Cardiac septum (tissue), 1 donor: Measurements from ENCODE around the gene DHRS13. TPM values are rescaled to one million over a fixed set of nuclear protein-coding genes. Genes with fewer than 3 reads are reported as not detected.
"Not testable (repeated sequence)": the region's sequence is repeated elsewhere in the genome, so short reads cannot be mapped to it uniquely, and the experiment has no call there.

ENCODE experiments used
- DNase-seq: peaks from one replicate; pipeline ENCODE4 v3.0.0-alpha.2; 2020; ENCODE audit warnings: low spot score
- intact Hi-C: fragments of 100-400 bp; cut with DNase I; formaldehyde crosslinking; loops from one replicate; pipeline ENCODE4 v1.14.0; 2022
- total RNA-seq: library from RNA; stranded (reverse); fragmentation: NEBNext Ultra II Directional; extraction: Animal tissue kit (Norgen Biotek cat#: 25700); gene quantifications from one replicate; pipeline ENCODE4 v1.2.1, GENCODE V29; 2021
- donor health status: DM: no; HTN: no; CAD: no.

DHRS13 gene
- total RNA-seq, 1 donor from 2014 or later: 3.0 TPM

DNA sequence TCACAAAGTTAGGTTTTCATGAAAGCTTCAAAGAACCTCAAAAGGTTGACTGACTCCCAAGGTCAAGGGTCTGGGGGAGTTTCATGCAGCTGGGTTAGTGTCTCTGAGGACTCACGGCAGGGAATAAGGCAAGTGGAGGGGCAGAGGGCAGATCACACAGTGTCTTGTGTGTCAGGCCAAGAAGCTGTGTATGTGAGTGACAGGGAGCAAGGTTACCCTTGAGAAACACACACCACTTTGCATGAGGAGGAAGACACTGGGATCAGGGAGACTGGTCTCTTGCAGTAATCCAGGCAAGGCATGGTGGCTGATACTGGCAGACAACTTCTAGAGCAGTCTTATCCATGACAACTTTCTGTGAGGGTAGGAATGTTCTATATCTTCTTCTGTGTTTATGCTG, 11.7 kb downstream of the DHRS13 start:
- no peak for DNase-seq
- intact Hi-C loops: no loop called here

DNA sequence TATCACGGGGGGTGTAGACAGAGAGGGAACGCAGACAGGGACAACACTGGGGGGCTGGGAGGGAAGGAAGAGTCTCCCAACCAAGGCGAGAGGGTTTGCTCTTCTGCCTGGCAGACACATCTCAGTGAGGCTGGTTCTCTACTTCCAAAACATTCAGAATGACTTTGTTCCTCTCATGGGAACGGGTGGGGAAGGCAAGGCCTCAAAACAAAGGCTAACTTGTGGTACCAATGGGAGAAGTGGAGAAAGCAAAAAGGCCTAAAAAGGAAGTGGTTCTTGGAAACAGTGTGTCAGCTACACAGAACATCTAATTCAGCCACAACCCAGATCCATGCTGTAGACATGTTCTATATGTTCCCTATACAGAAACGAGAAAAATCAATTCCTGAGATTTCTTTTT, 12.9 kb downstream of the DHRS13 start:
- intact Hi-C loops: no loop called here
- DNase-seq: no peak

DNA sequence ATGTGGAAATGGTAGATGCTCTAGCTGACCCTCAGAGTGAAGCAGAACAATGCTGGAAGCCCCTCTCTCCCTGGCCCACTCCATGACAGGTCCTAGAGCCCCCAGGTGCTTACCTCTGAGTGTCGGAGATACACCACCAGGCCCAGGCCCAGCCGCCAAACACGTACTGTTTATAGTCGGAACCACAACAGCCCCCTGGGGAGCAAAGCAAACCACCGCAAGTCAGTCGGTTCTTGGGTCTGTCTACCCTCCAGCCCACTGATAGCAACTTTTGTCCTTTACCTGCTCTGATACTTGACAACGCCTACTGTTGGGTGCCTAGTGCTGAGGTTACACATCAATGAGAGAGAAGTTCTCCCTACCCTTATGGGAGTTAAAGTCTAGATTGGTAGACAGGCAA, 14.0 kb downstream of the DHRS13 start:
- intact Hi-C loops: no loop called here
- no peak for DNase-seq

DNA sequence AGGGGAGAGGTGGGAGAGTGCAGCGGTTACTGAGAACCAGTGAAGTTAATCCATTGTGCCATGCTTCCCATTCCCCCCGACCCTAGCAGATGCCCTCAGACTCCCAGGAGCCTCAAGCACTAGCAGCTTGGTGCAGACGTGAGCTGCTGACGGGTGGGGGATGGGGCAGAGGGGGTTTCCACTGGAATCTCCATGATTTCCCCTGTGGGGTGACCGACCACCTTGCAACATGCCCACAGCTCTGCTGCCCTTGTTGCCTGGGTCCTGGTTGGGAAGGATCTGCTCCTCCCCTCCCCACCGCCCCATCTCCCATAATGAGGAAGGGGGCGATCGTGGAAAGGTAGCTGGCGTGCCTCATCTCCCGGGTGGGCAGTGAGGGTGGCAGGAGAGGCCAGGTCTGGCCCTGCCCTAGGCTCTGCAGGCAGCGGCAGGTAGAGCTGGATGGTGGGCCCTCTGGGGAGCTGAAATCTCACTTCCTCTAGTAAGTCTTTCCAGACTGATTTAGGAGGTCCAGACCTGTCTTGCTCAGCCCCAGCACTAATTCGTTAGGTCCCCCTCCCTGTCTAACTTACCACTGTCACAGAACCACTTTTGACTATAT, 14.9 kb downstream of the DHRS13 start:
- intact Hi-C loops: no loop called here
- DNase-seq: no peak

DNA sequence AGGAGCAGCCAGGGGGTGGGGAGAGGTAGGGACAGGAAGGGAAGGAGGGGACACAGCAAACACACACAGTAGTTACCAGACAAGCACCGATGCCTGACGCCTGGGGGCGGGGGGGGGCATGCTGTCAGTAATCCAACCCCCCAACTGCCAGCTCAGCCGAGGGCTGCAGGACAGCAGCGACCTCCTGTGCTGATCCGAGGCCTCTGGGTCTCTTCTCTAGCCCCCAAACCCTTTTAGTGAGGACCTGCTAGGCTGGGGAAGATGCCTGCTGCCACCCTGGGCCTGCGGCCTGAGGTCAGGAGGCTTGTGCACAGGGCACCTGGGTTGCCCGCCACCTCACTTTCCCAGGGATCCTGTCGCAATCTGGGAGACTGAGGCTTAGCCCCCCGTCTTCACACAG, 16.9 kb downstream of the DHRS13 start:
- intact Hi-C loops: no loop called here
- no peak for DNase-seq

DNA sequence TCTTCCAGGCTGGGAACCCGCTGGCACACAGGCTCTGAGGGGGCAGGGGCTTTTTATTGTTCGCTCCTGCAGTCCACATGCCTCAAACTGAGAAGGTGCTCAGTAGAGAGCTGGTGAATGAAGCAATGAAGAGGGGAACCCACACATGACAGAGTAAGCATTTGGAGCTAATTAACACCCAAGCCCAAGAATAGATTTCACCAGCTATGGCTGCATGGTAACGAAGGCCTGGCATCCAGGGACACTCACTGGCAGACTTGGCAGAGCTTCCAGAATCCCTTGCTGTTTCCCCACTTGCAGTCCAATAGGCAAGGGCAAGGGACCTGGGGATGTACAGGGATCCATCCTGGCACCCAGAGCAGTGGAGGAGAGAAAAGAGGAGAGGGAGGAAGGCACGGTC, 17.5 kb downstream of the DHRS13 start:
- intact Hi-C loops: no loop called here
- no peak for DNase-seq

DNA sequence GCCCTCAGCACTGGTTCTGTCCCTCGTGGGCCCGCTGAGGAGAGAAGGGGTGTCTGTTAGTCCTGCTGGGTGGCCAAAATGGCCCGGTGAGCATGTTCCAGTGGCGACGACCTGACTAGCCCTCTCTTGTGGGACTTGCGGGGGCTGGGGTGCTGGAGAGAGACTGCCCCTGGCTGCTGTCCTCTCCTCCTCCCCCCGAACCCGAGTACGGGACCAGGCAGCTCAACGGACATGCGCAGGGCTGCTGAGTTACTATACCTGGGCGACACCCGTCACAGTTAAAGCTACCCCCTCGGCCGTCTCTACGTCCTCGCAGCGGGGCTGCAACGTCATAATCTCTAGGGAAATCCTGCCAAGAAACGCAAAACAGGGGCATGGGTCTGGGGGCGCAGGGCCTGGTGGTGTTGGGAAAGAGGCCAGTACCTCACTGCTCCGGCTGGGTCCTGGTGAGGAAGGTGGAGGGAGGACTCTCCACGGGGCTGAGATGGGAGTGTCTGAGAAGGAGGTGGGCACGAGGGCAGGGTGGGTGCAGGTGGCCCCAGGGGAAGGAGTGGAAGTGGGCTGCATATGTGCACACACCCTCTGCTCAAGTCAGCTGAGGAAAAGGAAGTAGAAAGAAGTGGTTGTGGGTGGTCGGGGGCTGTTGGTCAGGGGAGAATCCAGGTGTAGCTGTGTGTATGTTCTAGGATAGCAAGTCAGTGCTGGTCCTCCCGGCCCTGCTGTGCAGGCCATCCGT, 18.7 kb downstream of the DHRS13 start:
- intact Hi-C loops: no loop called here
- no peak for DNase-seq

DNA sequence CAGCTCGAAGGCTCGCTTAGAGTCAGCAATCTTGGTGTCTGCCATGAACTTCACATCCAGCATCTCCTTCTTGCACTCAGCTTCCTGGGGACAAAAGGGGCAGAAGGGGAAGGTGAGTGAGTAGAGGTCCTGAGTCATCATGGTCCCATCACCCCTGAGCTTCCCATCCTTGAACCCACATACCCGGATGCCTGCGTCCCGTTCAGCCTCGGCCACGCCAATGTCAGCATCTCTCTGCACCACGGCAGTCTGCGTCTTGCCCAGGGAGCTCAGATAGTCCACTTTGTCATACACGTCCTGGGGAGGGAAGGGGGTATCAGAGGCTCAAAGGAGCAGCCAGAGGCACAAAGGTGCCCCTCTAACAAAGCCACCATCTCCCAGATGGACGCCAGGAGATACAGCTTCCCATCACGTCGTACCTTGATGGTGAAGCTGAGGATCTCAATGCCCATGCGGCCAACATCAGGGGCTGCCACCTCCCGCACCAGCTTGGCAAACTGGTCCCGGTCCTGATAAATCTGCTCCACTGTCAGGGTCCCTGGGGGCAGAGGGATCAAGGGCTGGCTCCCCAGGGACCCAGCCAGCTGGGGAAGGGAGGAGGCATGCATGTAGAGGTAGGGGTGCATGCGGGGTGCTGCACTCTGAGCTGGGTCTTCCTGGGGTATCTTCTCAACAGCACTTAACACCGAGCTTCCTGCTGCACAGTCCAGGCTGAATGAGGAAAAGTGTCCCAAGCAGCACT, 20.6 kb downstream of the DHRS13 start:
- DNase-seq: no peak
- intact Hi-C loops: no loop called here

DNA sequence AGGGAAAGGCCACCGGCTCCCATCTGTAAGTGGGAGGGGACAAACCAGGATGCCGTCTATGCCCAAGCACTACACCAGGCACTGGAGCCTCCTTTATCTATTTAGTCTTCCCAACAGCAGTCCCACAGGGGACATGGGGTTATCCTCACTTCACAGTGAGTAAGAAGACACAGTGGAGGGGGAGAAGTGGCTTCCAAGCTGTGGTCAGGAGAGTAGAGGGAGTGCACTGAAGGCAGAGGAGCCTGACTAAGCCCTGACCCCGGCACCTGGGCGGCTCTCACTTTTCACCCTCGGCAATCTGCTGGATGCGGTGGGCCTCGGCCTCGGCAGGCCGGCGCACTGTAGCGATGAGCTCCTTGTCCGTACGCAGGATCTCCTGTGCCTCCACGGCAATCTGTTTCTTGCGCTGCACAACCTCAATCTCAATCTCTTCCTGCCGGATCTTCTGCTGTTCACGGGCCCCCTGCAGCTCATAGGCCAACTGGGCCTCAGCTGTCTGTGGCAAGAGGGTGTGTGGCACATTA, 21.3 kb downstream of the DHRS13 start:
- intact Hi-C loops: no loop called here

DNA sequence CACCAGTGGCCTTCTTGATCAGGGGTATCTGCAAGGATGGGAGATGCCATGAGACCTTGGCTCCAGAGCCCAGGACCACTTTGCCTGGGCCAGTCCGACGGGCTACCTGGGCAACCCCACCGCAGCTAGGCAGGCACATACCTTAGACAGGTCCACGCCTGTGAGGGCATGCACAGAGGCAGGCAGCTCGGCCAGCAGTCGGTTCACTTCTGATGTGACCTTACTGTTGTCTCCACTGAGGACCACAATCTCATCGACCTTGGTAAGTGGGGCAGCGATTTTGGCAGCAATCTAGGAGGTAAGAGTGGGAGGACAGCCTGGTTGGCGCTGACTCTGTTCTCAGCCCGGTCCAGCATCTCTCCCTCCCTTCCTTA, 22.3 kb downstream of the DHRS13 start:
- no peak for DNase-seq
- intact Hi-C loops: no loop called here

More for the DNA sequence above, 21.3 kb downstream of the DHRS13 start:
- DNase-seq: no peak

DNA sequence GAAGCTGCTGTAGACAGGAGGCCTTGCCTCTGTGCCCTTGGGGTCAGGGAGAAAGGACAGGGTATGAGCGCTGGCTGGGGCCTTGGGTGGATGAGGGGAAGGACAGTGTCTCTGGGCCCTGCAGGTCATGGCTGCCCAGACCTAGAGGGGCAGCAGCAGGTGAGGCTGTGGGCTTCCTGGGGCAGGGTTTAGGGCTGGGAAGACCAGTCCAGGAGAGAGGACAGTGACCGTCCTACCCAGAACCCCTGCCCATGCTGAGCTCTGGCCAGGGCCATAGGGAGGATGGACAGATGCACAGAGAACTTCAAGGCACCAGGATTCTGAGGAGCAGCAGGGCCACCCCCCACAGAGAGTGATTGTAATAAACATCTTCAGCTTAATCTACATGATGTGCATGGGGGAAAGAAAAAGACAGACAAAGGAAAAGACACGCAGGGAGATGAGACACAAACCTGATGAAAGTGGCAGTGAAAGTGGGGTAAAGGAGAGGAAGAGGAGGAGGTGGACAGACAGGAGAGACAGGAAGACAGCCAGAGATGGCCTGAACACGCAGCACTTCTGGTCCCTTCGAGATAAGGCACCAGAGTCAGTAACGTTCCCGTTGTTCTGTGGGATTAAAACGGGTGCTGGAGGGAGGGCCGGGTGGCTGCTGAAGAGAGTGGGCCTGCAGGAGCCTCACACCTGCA, 22.9 kb downstream of the DHRS13 start:
- DNase-seq: no peak
- intact Hi-C loops: no loop called here

DNA sequence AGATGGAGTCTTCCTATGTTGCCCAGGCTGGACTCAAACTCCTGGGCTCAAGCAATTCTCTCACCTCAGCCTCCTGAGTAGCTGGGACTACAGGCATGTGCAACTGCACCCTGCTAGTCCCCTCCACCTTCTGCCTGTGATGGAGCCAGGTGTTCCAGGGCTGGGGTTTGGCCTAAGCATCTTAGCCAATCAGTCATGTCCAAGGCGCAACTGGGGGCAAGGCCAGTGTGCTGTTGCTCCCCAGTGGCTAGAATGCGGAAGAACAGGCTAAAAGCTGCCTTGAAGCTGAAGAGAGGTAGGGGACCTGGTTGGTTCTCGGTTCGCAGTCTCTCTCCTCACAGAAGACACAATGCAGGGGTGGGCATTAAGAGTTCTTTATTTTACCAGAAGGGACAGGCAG, 23.9 kb downstream of the DHRS13 start:
- intact Hi-C loops: no loop called here
- DNase-seq: no peak

DNA sequence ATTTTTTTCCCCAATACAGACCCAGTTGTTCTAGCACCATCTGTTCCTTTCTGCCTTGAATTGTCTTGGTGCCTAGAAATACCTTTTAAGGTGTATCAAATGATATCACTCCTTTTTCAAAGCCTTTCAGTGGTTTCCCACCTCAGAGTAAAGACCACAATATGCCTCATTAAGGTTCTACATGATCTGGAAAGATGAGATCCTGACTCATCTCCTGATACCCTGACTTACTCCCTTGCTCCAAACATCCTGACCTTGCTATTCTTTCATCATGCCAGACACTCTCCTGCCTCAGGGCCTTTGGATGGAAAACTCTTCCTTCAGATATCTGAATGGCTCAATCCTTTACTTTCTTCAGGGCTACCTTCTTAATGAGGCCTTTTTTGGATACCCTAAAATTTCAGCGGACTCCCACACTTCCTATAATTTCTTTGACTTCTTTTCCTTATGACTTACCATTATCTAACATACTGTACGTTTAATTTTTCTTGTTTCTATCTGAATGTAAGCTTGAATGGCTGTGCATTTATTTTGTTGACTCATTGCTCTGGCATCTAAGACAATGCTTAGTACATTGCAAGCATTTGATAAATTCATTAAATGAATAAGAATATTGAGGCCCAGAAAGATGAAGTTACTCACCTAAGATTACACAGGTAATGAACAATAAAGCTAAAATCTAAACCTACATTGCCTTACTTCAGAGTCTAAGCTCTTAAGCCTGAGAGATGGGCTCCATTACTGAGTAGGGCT, 24.5 kb downstream of the DHRS13 start:
- intact Hi-C loops: no loop called here
- DNase-seq: no peak

DNA sequence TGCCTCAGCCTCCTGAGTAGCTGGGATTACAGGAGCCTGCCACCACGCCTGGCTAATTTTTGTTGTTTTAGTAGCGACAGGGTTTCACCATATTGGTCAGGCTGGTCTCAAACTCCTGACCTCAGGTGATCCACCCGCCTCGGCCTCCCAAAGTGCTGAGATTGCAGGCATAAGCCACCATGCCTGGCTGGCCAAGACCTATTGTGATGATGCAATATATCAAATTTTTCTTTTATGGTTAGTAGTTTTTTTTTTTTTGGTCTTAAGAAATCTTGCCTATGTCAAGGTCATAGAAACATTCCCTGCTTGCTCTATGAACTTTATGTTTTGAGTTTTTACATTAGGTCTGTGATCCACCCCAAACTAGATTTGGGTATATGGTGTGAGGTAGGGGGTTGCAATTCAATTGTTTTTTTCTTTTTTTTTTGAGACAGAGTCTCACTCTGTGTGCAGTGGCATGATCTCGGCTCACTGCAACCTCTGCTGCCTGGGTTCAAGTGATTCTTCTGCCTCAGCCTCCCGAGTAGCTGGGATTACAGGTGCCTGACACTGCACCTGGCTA, 25.6 kb downstream of the DHRS13 start:
- intact Hi-C loops, DNase-seq: not testable (repeated sequence)

DNA sequence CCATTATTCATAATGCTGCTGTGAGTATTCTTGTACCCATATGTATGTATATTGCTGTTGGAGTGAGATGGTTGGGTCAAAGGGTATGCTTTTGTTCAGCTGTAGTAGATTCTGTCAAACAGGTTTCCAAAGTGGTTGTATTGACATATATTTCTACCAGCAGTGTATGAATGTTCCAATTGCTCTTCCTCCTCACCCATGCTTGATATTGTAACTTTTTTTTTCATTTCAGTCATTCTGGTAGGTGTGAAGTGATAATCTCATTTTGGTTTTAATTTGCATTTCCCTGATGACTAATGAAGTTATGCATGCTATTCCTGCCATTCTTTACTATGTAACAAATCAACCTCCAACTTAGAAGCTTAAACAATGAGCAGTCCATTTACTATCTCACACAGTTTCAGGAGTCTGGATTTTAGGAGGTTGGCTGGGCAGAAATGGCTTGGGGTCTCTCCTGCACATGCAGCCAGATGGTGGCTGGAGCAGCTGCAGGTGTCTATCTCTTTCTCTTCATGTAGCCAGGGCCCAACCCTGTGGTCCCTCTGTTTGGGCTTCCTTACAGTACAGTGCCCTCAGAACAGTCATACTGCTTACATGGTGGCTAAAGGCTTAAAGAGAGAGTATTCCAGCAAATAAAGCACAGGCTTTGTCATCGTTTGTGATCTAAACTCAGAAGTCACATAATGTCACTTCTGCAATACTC, 26.9 kb downstream of the DHRS13 start:
- intact Hi-C loops: no loop called here

DNA sequence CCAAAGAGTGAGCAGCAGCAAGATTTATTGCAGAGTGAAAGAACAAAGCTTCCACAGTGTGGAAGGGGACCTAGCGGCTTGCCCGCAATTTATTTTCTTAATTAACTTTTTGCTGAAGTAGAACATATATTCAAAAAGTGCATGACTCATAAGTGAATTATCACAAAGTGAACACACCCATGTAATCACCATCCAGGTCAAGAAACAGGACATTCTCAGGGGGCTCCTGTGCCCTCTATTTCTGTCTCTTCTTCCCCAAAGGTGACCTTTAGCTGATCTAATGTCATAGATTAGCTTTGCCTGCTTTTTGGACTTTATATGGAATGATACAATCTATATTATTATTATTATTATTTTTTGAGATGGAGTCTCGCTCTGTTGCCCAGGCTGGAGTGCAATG, 28.1 kb downstream of the DHRS13 start:
- no peak for DNase-seq
- intact Hi-C loops: no loop called here

More for the DNA sequence above, 26.9 kb downstream of the DHRS13 start:
- DNase-seq: no peak

DNA sequence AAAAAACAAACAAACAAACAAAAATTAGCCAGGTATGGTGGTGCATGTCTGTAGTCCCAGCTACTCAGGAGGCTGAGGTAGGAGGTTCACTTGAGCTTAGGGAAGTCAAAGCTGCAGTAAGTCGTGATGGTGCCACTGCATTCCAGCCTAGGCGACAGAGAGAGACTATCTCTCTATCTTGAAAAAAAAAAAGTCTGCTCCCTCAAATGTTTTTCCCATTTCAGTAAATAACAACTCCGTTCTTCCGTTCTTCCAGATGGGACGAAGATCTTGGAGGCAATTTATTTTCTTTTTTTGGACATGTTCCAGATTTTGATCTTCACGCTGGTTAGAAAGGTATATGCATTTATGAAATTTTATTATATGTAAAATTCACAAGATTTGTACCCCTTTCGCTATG, 29.0 kb downstream of the DHRS13 start:
- no peak for DNase-seq
- intact Hi-C loops: no loop called here

DNA sequence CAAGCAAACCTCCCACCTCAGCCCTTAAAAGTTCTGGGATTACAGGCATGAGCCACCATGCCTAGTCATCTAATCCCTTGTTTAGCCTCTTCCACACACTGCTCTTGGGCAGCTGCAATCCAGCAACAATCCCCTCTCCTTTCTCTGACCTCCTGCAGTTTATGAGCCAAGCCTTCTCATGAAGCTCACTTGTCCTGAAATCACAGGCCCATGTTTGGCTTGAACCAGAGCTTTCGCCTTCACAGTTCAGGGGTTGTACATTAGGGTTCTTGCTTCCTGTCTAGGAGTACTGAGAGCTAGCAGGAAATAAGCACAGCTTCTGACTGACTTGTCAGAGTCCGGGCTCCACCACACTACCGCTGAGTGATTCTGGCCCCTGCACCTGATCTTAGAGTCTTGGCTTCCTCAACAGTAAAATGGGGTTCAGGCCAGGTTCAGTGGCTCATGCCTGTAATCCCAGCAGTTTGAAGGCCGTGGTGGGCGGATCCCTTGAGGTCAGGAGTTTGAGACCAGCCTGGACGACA, 31.8 kb downstream of the DHRS13 start:
- DNase-seq: no peak
- intact Hi-C loops: no loop called here
